Neuronal stem cell (in vitro differentiated cells): ENCODE results near the gene NPM1.
A peak's percentile ranks its signal among the peaks of the same experiment; 100 is the strongest.

Experiments
- DNase-seq: peaks from one replicate; pipeline ENCODE4 v3.0.0-alpha.2; 2013; ENCODE audit warnings: low spot score
- H2AFZ ChIP-seq: one replicate; pipeline ENCODE4 v1.6.1; 2013; ENCODE audit warnings: mild to moderate bottlenecking, low read length, inconsistent platforms
- H2AK5ac ChIP-seq: 2 replicates; pipeline ENCODE4 v1.6.1; 2013; ENCODE audit warnings: low read depth, mild to moderate bottlenecking, inconsistent platforms, low read length, moderate library complexity, mixed read lengths
- H2BK120ac ChIP-seq: 2 replicates; pipeline ENCODE4 v1.6.1; 2013; ENCODE audit warnings: low read depth, mild to moderate bottlenecking, inconsistent platforms, low read length, moderate library complexity, mixed read lengths
- H2BK12ac ChIP-seq: one replicate; pipeline ENCODE4 v1.6.1; 2013; ENCODE audit warnings: low read length, inconsistent platforms
- H2BK15ac ChIP-seq: 2 replicates; pipeline ENCODE4 v1.6.1; 2013; ENCODE audit warnings: mild to moderate bottlenecking, low read length, inconsistent platforms, mixed read lengths
- H2BK5ac ChIP-seq: one replicate; pipeline ENCODE4 v1.6.1; 2013; ENCODE audit warnings: inconsistent platforms, mild to moderate bottlenecking, low read length, moderate library complexity
- H3K14ac ChIP-seq: one replicate; pipeline ENCODE4 v1.6.1; 2013; ENCODE audit warnings: low read length, inconsistent platforms
- H3K18ac ChIP-seq: 2 replicates; pipeline ENCODE4 v1.6.1; 2013; ENCODE audit warnings: low read length, inconsistent platforms
- H3K23ac ChIP-seq: 2 replicates; pipeline ENCODE4 v1.6.1; 2013; ENCODE audit warnings: low read depth, mild to moderate bottlenecking, mixed read lengths, low read length, inconsistent platforms; ENCODE audit not compliant: poor library complexity
- H3K27ac ChIP-seq: replicated peaks from 3 replicates; pipeline ENCODE4 v1.5.1; 2013; ENCODE audit warnings: low read length, inconsistent platforms
- H3K27me3 ChIP-seq, 3 experiments: 2 replicates each; pipeline ENCODE4 v1.6.1; 2013; ENCODE audit warnings: low read length in 3 of 3, mild to moderate bottlenecking in 2 of 3, inconsistent platforms in 1 of 3, low read depth in 1 of 3, mixed read lengths in 1 of 3, moderate library complexity in 1 of 3; ENCODE audit not compliant: control insufficient read depth in 3 of 3, insufficient read depth in 3 of 3
- H3K36me3 ChIP-seq, 2 donors: replicated peaks in 1 of 2; 2 replicates each; pipeline ENCODE4 v1.6.1; 2013; ENCODE audit warnings: low read length in 2 of 2; ENCODE audit not compliant: control insufficient read depth in 2 of 2, insufficient read depth in 2 of 2
- H3K4ac ChIP-seq: 2 replicates; pipeline ENCODE4 v1.6.1; 2013; ENCODE audit warnings: inconsistent platforms, mild to moderate bottlenecking, low read length, moderate library complexity
- H3K4me1 ChIP-seq, 2 donors: 1 replicate in 1 of 2; 2 replicates in 1 of 2; pipeline ENCODE4 v1.6.1; 2013; ENCODE audit warnings: low read length in 2 of 2, low read depth in 1 of 2; ENCODE audit not compliant: control insufficient read depth in 2 of 2, insufficient read depth in 1 of 2
- H3K4me2 ChIP-seq: one replicate; pipeline ENCODE4 v1.6.1; 2013; ENCODE audit warnings: mild to moderate bottlenecking, low read length, inconsistent platforms; ENCODE audit not compliant: insufficient read depth, poor library complexity, severe bottlenecking
- H3K4me3 ChIP-seq, 2 donors: 2 replicates each; pipeline ENCODE4 v1.5.1; 2013; ENCODE audit warnings: low read length in 2 of 2, mild to moderate bottlenecking in 2 of 2, inconsistent platforms in 1 of 2, moderate library complexity in 1 of 2
- H3K79me1 ChIP-seq: one replicate; pipeline ENCODE4 v1.6.1; 2013; ENCODE audit warnings: low read depth, mild to moderate bottlenecking, inconsistent platforms, low read length, moderate library complexity
- H3K9ac ChIP-seq: one replicate; pipeline ENCODE4 v1.6.1; 2013; ENCODE audit warnings: mild to moderate bottlenecking, low read depth, low read length, inconsistent platforms; ENCODE audit not compliant: poor library complexity
- H3K9me3 ChIP-seq, 2 donors: replicated peaks in 1 of 2; 2 replicates each; pipeline versions ENCODE3 to v1.6.1; 2013; ENCODE audit warnings: low read length in 2 of 2, mild to moderate bottlenecking in 2 of 2, inconsistent platforms in 1 of 2, low read depth in 1 of 2, mixed read lengths in 1 of 2, moderate library complexity in 1 of 2; ENCODE audit not compliant: control insufficient read depth in 2 of 2, insufficient read depth in 1 of 2
- H4K8ac ChIP-seq: one replicate; pipeline ENCODE4 v1.6.1; 2013; ENCODE audit warnings: low read depth, mild to moderate bottlenecking, inconsistent platforms, low read length, moderate library complexity
- H4K91ac ChIP-seq: one replicate; pipeline ENCODE4 v1.6.1; 2013; ENCODE audit warnings: low read length, low read depth, mild to moderate bottlenecking, inconsistent platforms; ENCODE audit not compliant: poor library complexity
- WGBS, 2 donors: extraction: QIAGEN DNeasy Blood & Tissue Kit; methylation state at CpG; one replicate each; pipeline ENCODE4 v1.1.7; 2013; ENCODE audit warnings: missing lambda C conversion rate in 2 of 2, mixed read lengths in 1 of 2; ENCODE audit not compliant: insufficient read length in 2 of 2, insufficient replicate concordance in 1 of 2; ENCODE audit errors: extremely low coverage in 2 of 2; 5-methylcytosine and 5-hydroxymethylcytosine counted together

NPM1 gene

GRCh38 chr5:171441246-171441791, 53.7 kb downstream of the NPM1 start:
- Histone ChIP-seq H2BK12ac (no peak overlapping the region), H3K4ac (no peak overlapping the region), H2BK5ac (no peak overlapping the region), H4K8ac (no peak overlapping the region), H3K4me3 (no peak overlapping the region), H3K36me3 (no peaks in the 10 kb centered on the region), H2BK120ac (no peak overlapping the region), H4K91ac (no peak overlapping the region), H3K18ac (peak overlapping the region; percentile 44), H3K9me3 (no peaks in the 10 kb centered on the region), H3K4me2 (no peak overlapping the region), H3K4me1 (peaks cover 0 to 9% of the 10 kb centered on the region in 2 donors), H3K27ac (no peak overlapping the region), H2AK5ac (no peak overlapping the region), H3K14ac (peak overlapping the region; percentile 84), H2BK15ac (no peak overlapping the region), H3K27me3 (no peaks in the 10 kb centered on the region), H3K79me1 (no peaks in the 10 kb centered on the region), H2AFZ (no peak overlapping the region), H3K9ac (peak overlapping the region; percentile 50), H3K23ac (no peak overlapping the region)
- no peak for DNase-seq
- no CpG with 5 or more reads among the region's 14 CpGs for whole genome bisulfite sequencing, 2 donors

GRCh38 chr5:171442287-171443042, 54.8 kb downstream of the NPM1 start:
- no peaks in the 10 kb centered on the region for H3K27me3 ChIP-seq
- H3K9ac ChIP-seq, result no peak overlapping the region
- H4K8ac ChIP-seq, result no peak overlapping the region
- H3K14ac ChIP-seq, result no peak overlapping the region
- no peak overlapping the region for H3K4me2 ChIP-seq
- H3K79me1 ChIP-seq, result no peaks in the 10 kb centered on the region
- H2BK15ac ChIP-seq, result no peak overlapping the region
- H3K18ac ChIP-seq, result peak overlapping the region; percentile 54
- no peak overlapping the region for H2BK5ac ChIP-seq
- no peak overlapping the region for H2BK120ac ChIP-seq
- no peak overlapping the region for H2BK12ac ChIP-seq
- H3K23ac ChIP-seq, result no peak overlapping the region
- no peak overlapping the region for H4K91ac ChIP-seq
- H3K36me3 ChIP-seq, result no peaks in the 10 kb centered on the region
- no peak overlapping the region for H3K4ac ChIP-seq
- H2AFZ ChIP-seq, result no peak overlapping the region
- H3K27ac ChIP-seq, result no peak overlapping the region
- DNase-seq, result no peak
- H3K4me3 ChIP-seq, result no peak overlapping the region
- H3K4me1 ChIP-seq, result peaks cover 0 to 9% of the 10 kb centered on the region in 2 donors
- WGBS, 2 donors, result no CpG with 5 or more reads among the region's 13 CpGs
- no peak overlapping the region for H2AK5ac ChIP-seq
- H3K9me3 ChIP-seq, result no peaks in the 10 kb centered on the region

GRCh38 chr5:171444582-171444981, 56.9 kb downstream of the NPM1 start:
- no CpG with 5 or more reads among the region's 12 CpGs for WGBS, 2 donors

GRCh38 chr5:171445644-171446516, 58.2 kb downstream of the NPM1 start:
- WGBS, 2 donors, result no CpG with 5 or more reads among the region's 14 CpGs
- H3K18ac ChIP-seq, result peak overlapping the region; percentile 78
- H3K23ac ChIP-seq, result no peak overlapping the region
- H2BK15ac ChIP-seq, result no peak overlapping the region
- no peaks in the 10 kb centered on the region for H3K79me1 ChIP-seq
- peaks cover 0 to 13% of the 10 kb centered on the region in 2 donors for H3K4me1 ChIP-seq
- no peak overlapping the region for H3K9ac ChIP-seq
- H4K8ac ChIP-seq, result no peak overlapping the region
- H3K27me3 ChIP-seq, result no peaks in the 10 kb centered on the region
- no peak overlapping the region for H3K4me3 ChIP-seq
- no peak overlapping the region for H2BK12ac ChIP-seq
- DNase-seq, result no peak
- no peak overlapping the region for H2BK5ac ChIP-seq
- H2AK5ac ChIP-seq, result peak overlapping the region; percentile 82
- no peak overlapping the region for H3K4me2 ChIP-seq
- H3K36me3 ChIP-seq, result no peaks in the 10 kb centered on the region
- no peak overlapping the region for H4K91ac ChIP-seq
- H2BK120ac ChIP-seq, result no peak overlapping the region
- H3K9me3 ChIP-seq, result no peaks in the 10 kb centered on the region
- H3K4ac ChIP-seq, result no peak overlapping the region
- no peak overlapping the region for H3K27ac ChIP-seq
- no peak overlapping the region for H2AFZ ChIP-seq
- no peak overlapping the region for H3K14ac ChIP-seq

More at GRCh38 chr5:171444582-171444981, 56.9 kb downstream of the NPM1 start:
- Histone ChIP-seq H2BK12ac (no peak overlapping the region), H3K27me3 (no peaks in the 10 kb centered on the region), H2BK120ac (no peak overlapping the region), H3K4me2 (no peak overlapping the region), H2AFZ (no peak overlapping the region), H3K23ac (no peak overlapping the region), H3K4me1 (peaks cover 0 to 9% of the 10 kb centered on the region in 2 donors), H3K79me1 (no peaks in the 10 kb centered on the region), H2AK5ac (peak overlapping the region; percentile 25), H3K9ac (no peak overlapping the region), H3K18ac (no peak overlapping the region), H3K4me3 (no peak overlapping the region), H3K4ac (no peak overlapping the region), H3K14ac (no peak overlapping the region), H3K27ac (no peak overlapping the region), H3K36me3 (no peaks in the 10 kb centered on the region), H4K8ac (no peak overlapping the region), H3K9me3 (no peaks in the 10 kb centered on the region), H2BK15ac (no peak overlapping the region), H2BK5ac (no peak overlapping the region), H4K91ac (no peak overlapping the region)
- DNase-seq, result no peak
